ENCODE measurements around the gene PCSK6. TPM values are rescaled to one million over a fixed set of nuclear protein-coding genes. Genes with fewer than 3 reads are reported as not detected.

PCSK6 gene
- total and polyA plus RNA-seq, 2 experiments from 2014 or later = 0.38 TPM; not detected in 1

DNA sequence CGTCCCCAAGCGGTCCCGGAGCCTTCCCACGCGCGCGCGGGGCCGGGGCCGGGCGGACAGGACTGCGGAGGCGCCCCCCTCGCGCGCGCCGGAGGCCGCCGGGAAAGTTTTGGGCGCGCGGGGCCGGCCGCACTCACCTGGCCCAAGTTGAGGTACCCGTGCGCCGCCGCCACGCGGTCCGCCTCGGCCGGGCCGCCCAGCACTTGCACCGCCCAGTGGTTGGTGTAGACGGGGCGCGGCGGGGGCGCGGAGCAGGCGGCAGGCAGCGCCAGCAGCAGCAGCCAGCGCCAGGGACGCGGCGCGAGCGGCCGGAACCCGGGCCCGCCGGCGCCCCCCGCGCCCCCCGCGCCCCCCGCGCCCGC, 289 bp downstream of the PCSK6 start:
- 0 to 2% methylated on average over 16 to 30 of the region's 62 CpGs for WGBS, 2 experiments (ENCODE audit: low coverage in 1 of 2, low lambda C conversion rate in 2 of 2, missing lambda C conversion rate in 2 of 2)
- H3K9me2 ChIP-seq (ENCODE audit: insufficient read depth) = no peaks in the 10 kb centered on the region
- TF ChIP-seq EZH2phosphoT487 (IDR thresholded peaks at IDR 0.05; ENCODE audit: insufficient read depth, low read depth) = no peak
- no peak for TF ChIP-seq EZH2 (IDR thresholded peaks at IDR 0.05; ENCODE audit: insufficient read depth, poor library complexity, severe bottlenecking)
- in situ Hi-C loops (cut with MboI) = no loop called here
- H3K36me3 ChIP-seq (ENCODE audit: low read depth) = no peaks in the 10 kb centered on the region
- H4K20me1 ChIP-seq (ENCODE audit: insufficient read depth) = no peaks in the 10 kb centered on the region
- H2AFZ ChIP-seq = no peak overlapping the region
- no peak overlapping the region for H3K4me3 ChIP-seq
- peaks cover 36% of the 10 kb centered on the region for H3K27me3 ChIP-seq (replicated peaks; ENCODE audit: insufficient read depth)
- no peak overlapping the region for H3K9ac ChIP-seq
- no peak overlapping the region for H3K4me2 ChIP-seq (ENCODE audit: unreplicated experiment)
- H3K9me3 ChIP-seq (ENCODE audit: low read depth) = no peaks in the 10 kb centered on the region
- no peaks in the 10 kb centered on the region for H3K4me1 ChIP-seq (ENCODE audit: insufficient read depth)
- H3K79me2 ChIP-seq (ENCODE audit: insufficient read depth) = no peaks in the 10 kb centered on the region
- no peaks in the 10 kb centered on the region for H3F3A ChIP-seq (ENCODE audit: insufficient read depth)
- DNase-seq = peak; percentile 42
- no peak overlapping the region for H3K27ac ChIP-seq

DNA sequence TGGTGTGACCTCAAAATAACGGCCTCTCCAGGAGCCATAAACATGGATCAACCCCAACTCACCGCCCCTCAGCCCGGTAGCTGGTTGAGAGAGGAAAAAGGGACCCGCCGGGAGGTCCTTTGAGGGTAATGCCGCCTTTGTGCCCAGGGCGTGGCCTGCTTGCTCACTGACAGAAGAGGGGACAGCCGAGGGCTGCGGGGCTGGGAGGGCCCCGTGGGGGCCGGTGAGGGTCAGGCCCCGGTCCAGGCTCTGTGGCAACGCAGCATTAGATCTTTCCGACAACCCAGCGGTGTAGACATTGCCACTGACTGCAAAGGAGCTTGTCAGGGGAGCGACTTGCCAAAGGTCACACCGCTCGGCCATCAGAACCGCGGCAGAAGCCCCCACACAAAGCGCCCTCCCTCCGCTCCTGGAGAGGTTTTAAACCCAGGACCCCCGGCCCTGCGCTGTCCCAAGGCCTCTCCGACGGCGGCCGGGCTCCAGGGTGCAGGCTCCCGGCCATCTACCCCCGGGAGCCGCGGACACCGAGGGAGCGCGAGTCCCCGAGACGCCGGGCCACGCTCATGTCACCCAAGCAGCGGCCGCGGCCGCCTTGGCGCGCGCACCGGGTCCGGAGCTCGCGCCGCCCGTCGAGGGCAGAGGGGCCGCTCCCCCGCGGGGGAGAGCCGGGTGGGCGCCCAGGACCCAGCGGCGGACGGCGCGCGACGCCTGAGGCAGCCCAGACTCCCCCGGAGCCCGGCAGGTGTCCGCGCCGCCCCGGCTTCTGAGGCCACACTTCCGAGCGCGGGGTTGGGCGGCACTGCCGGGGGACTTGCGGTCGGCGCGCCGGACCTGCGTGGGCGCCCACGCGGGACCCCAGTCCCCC, 975 bp downstream of the PCSK6 start:
- DNase-seq = no peak
- Histone ChIP-seq H3K4me2 (ENCODE audit: unreplicated experiment) (no peak overlapping the region), H2AFZ (no peak overlapping the region), H3K9me2 (ENCODE audit: insufficient read depth) (no peaks in the 10 kb centered on the region), H3K9me3 (ENCODE audit: low read depth) (no peaks in the 10 kb centered on the region), H3K4me3 (no peak overlapping the region), H3K27ac (no peak overlapping the region), H3K4me1 (ENCODE audit: insufficient read depth) (no peaks in the 10 kb centered on the region), H3K79me2 (ENCODE audit: insufficient read depth) (no peaks in the 10 kb centered on the region), H3F3A (ENCODE audit: insufficient read depth) (no peaks in the 10 kb centered on the region), H4K20me1 (ENCODE audit: insufficient read depth) (no peaks in the 10 kb centered on the region), H3K9ac (no peak overlapping the region), H3K36me3 (ENCODE audit: low read depth) (no peaks in the 10 kb centered on the region), H3K27me3 (replicated peaks; ENCODE audit: insufficient read depth) (peaks cover 36% of the 10 kb centered on the region)
- TF ChIP-seq EZH2 (IDR thresholded peaks at IDR 0.05; ENCODE audit: insufficient read depth, poor library complexity, severe bottlenecking) (no peak), EZH2phosphoT487 (IDR thresholded peaks at IDR 0.05; ENCODE audit: insufficient read depth, low read depth) (no peak)
- 37 to 38% methylated on average over 34 to 58 of the region's 85 CpGs for WGBS, 2 experiments (ENCODE audit: low coverage in 1 of 2, low lambda C conversion rate in 2 of 2, missing lambda C conversion rate in 2 of 2)
- in situ Hi-C loops (cut with MboI) = no loop called here

DNA sequence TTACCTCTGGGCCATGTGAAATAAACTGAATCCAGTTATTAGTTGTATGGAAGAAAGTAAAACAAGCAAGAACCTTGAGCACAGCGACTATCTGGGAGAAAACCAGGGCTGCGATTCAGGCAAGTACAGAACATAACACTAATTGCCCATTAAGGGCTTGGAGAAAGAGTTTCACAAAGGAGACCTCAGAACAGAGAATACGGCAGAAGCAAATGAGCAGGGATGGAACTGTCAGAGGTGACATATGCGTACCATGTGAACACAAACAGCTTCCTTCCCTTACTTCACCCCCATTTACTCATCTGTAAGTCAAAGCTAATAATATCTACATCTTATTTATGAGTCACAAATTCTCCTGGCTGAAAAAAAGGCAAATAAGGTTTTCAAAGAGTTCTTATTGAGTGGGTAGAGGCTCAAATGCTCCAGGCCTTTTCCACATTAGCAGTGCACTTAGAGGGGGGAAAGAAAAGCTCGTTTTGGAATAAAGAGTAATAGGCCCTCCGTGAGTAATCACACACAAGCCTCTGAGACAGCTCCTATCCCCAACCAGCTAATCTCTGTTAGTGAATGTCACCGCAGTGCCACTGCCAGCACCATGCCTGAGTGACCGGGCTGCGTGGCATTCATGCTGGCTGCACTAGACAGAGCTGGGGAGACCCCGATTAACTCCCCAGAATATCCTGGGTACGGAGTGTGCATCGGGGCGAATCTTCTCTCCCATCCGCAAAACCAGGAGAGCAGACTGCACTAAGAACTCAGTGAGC, 2.6 kb downstream of the PCSK6 start:
- Histone ChIP-seq H3K36me3 (ENCODE audit: low read depth) (no peaks in the 10 kb centered on the region), H3F3A (ENCODE audit: insufficient read depth) (no peaks in the 10 kb centered on the region), H2AFZ (no peak overlapping the region), H3K27ac (no peak overlapping the region), H3K4me1 (ENCODE audit: insufficient read depth) (no peaks in the 10 kb centered on the region), H4K20me1 (ENCODE audit: insufficient read depth) (no peaks in the 10 kb centered on the region), H3K4me3 (no peak overlapping the region), H3K9ac (no peak overlapping the region), H3K4me2 (ENCODE audit: unreplicated experiment) (no peak overlapping the region), H3K9me3 (ENCODE audit: low read depth) (no peaks in the 10 kb centered on the region), H3K9me2 (ENCODE audit: insufficient read depth) (no peaks in the 10 kb centered on the region), H3K27me3 (replicated peaks; ENCODE audit: insufficient read depth) (peaks cover 47% of the 10 kb centered on the region), H3K79me2 (ENCODE audit: insufficient read depth) (no peaks in the 10 kb centered on the region)
- TF ChIP-seq EZH2phosphoT487 (IDR thresholded peaks at IDR 0.05; ENCODE audit: insufficient read depth, low read depth) (no peak), EZH2 (IDR thresholded peaks at IDR 0.05; ENCODE audit: insufficient read depth, poor library complexity, severe bottlenecking) (no peak)
- in situ Hi-C loops (cut with MboI) = no loop called here
- 79 to 80% methylated on average over 14 of the region's 14 CpGs for WGBS, 2 experiments (ENCODE audit: low coverage in 1 of 2, low lambda C conversion rate in 2 of 2, missing lambda C conversion rate in 2 of 2)
- DNase-seq = no peak

- Histone ChIP-seq H3K4me3 (no peak overlapping the region), H3F3A (ENCODE audit: insufficient read depth) (no peaks in the 10 kb centered on the region), H2AFZ (no peak overlapping the region), H3K9me2 (ENCODE audit: insufficient read depth) (no peaks in the 10 kb centered on the region), H3K27me3 (replicated peaks; ENCODE audit: insufficient read depth) (peaks cover 38% of the 10 kb centered on the region), H3K4me1 (ENCODE audit: insufficient read depth) (no peaks in the 10 kb centered on the region), H3K36me3 (ENCODE audit: low read depth) (no peaks in the 10 kb centered on the region), H3K9ac (no peak overlapping the region), H3K27ac (no peak overlapping the region), H3K79me2 (ENCODE audit: insufficient read depth) (no peaks in the 10 kb centered on the region), H4K20me1 (ENCODE audit: insufficient read depth) (no peaks in the 10 kb centered on the region), H3K9me3 (ENCODE audit: low read depth) (no peaks in the 10 kb centered on the region), H3K4me2 (ENCODE audit: unreplicated experiment) (no peak overlapping the region)
- DNase-seq = no peak
- in situ Hi-C loops (cut with MboI) = no loop called here
- WGBS, 2 experiments (ENCODE audit: low coverage in 1 of 2, low lambda C conversion rate in 2 of 2, missing lambda C conversion rate in 2 of 2) = 72 to 75% methylated on average over 6 of the region's 6 CpGs
- no peak for TF ChIP-seq EZH2phosphoT487 (IDR thresholded peaks at IDR 0.05; ENCODE audit: insufficient read depth, low read depth)
- TF ChIP-seq EZH2 (IDR thresholded peaks at IDR 0.05; ENCODE audit: insufficient read depth, poor library complexity, severe bottlenecking) = no peak
Measured at GRCh38 chr15:101483462-101483861, 6.0 kb downstream of the PCSK6 start.
